NCI-H774 (cell line): Measurements from ENCODE around the gene SMG6.
"Not testable (repeated sequence)": the region's sequence is repeated elsewhere in the genome, so short reads cannot be mapped to it uniquely, and the experiment has no call there.

ENCODE experiments used
- DNase-seq: peaks from one replicate; lab custom pipeline; 2025; lab: John Stamatoyannopoulos, UW

SMG6 gene

DNA sequence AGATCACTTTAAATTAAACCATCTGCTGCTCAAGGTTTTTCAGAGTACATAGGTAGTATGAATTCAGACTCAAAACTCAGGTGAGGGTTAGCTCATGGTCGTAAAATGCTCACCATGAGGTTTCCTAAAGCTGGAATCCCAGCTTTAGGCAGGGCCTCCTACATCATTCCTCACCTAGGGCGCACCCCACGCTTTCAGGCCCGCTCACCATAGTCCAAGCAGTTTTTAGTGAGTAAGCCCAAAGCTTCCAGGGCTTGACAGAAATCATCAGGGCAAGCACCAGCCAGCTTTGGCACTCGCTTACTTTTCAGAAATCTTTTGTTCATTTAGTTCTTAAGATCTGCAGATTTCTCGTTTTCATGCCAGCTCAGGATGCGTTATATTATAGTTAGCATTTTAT is 158.9 kb downstream of the SMG6 start:
- DNase-seq = no peak

DNA sequence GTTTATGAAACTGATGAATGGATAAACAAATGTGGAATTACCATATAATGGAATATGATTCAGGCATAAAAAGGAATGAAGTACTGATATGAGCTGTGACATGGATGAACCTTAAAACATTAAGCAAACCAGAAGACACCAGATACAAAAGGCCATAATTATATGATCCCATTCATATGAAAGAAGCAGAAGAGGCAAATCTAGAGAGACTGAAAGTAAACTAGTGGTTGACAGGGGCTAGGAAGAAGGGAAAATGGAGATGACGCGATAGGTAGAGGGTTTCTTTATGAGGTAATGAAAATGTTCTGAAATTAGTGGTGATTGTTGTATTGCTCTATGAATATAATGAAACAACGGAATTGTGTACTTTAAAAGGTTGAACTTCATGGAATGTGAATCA is 160.3 kb downstream of the SMG6 start:
- DNase-seq = no peak

GRCh38 chr17:2142682-2143081 is 160.9 kb downstream of the SMG6 start:
- DNase-seq = not testable (repeated sequence)

DNA sequence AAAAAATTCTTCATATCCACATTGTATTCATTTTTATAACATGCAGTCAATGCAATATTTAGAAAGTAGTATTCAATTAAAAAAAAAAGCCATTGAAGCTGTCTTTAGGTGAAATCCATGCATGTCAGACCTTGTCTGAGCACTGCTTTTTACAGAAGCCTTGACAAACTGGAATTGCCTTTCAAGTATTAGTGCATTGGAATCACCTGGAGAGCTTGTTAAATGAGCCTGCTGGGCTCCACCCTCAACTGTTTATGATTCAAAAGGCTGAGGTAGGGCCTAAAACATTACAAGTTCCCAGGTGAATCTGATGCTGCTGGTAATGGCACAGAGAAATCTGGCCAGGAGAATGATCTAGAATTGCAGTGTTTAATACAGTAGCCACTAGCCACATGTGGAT is 162.9 kb downstream of the SMG6 start:
- no peak for DNase-seq

GRCh38 chr17:2138761-2139160 is 164.8 kb downstream of the SMG6 start:
- DNase-seq = no peak

GRCh38 chr17:2138318-2138717 is 165.3 kb downstream of the SMG6 start:
- no peak for DNase-seq

- DNase-seq = no peak
Observed at GRCh38 chr17:2137342-2138098, 166.1 kb downstream of the SMG6 start.

DNA sequence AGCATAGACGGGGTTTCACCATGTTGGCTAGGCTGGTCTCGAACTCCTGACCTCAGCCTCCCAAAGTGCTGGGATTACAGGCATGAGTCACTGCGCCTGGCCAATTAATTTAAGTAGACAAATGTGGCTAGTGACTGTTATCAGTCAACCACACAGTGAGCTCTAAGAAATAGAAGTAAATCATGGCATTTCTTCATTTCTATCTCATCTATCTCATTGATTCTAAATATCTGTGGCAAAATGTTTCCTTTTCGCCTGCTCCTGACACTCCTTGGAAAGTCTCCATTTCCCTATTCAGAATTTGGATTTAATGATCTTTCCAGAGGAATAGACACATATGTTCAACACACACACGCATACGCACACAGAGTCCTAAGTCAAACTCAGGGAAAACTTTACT is 167.3 kb downstream of the SMG6 start:
- DNase-seq = no peak

GRCh38 chr17:2128011-2128410 is 175.6 kb downstream of the SMG6 start:
- DNase-seq = no peak

DNA sequence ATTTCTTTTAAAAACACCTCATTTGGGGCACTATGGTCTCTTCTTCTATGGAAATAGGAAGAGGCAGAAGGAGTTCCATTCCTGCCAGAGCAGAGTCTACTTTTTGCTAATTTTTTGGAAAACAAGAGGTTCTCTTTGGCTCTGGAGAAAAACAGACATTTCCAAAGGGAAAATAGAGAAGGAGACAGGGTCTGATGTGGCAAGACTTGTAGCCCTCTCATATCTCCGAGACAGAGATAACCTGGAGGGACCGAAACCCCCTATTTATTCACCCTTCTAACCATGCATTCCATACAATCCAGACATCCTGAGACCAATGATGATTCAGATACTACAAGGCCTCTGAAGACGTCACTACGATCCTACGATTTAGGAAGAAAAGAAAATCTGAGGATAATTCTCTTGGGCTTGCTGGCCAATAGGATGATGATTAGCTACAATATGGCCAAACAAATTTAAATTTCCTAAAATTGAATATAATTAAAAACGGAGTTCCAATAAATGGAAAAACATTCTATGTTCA is 178.5 kb downstream of the SMG6 start:
- DNase-seq = no peak

DNA sequence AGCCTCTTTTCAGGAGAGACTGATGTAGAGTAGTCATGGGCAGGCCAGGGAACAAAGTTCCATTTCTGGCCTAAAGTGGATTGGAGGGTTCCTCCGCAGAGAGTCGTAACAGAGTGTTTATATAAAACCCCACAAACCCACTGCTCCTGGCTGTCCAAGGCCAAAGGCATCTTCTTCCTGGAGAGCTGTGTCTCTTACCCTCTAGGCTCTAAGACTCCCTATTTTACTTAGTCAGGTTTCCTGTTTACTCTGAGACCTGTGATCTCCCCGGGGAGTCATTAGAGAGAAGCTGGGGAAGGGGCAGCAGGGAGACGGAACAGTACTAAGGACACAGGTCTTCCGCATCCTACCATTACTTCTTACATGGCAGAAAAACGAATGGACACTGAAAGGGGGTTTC is 179.2 kb downstream of the SMG6 start:
- DNase-seq = no peak

GRCh38 chr17:2123375-2124251 is 180.0 kb downstream of the SMG6 start:
- no peak for DNase-seq

GRCh38 chr17:2122641-2123302 is 180.8 kb downstream of the SMG6 start:
- no peak for DNase-seq

DNA sequence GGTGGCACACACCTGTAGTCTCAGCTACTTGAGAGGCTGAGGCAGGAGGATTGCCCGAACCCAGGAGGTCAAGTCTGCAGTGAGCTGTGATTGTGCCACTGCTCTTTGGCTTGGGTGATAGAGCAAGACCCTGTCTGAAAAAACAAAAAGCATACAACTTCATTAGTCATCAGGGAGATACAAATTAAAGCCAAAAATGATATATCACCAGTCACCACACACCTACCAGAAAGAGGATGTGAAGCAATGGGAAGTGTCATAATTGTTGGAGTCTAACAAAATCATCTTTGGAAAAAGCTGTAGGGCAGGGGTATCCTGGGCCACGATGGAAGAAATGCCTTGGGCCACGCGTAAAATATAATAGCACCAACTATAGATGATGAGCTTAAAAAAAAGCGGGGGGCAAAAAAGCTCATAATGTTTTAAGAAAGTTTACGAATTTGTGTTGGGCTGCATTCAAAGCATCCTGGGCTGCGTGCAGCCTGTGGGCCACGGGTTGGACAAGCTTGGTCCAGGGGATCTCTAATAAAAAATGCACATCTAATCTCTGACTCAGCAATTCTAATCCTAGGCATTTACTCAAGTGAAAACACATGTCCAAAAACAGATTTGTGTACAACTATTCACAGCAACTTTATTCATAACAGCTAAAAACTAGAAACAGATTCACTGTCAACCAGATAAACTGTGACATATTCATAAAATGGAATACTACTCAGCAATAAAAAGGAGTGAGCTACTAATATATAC is 182.8 kb downstream of the SMG6 start:
- DNase-seq = no peak

DNA sequence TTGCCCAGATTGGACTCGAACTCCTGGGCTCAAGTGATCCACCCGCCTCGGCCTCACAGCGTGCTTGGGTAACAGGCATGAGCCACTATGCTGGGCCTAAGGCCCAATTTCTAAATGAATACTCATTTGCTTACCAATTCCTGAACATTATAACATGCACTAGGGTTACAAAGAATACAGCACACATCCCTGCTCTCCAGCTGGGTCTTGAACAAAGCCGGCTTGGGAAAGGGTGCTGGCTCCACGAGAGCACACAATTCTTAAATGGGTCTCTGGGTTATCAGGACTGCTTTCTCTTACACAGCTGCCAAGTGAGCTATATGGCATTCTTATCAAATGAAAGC is 190.3 kb downstream of the SMG6 start:
- DNase-seq = no peak

GRCh38 chr17:2111691-2112090 is 191.9 kb downstream of the SMG6 start:
- DNase-seq = no peak

DNA sequence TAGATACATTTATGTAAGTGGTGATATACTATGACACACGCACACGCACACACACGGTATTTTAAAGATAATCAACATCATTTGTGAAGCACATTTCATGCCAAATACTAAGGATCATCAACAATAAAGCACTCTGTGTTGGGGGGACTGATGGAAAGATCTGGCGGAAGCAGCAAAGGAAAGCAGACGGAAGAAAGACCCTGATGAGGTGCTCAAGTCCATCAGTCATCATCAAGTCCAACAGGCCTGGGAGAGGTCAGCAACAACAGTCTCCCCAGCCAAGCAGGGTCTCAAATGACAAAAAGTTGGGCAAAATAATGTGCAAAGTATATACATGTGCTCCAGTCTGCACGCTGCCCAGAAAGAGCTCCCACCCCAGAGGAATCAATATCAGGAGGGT is 193.1 kb downstream of the SMG6 start:
- no peak for DNase-seq

DNA sequence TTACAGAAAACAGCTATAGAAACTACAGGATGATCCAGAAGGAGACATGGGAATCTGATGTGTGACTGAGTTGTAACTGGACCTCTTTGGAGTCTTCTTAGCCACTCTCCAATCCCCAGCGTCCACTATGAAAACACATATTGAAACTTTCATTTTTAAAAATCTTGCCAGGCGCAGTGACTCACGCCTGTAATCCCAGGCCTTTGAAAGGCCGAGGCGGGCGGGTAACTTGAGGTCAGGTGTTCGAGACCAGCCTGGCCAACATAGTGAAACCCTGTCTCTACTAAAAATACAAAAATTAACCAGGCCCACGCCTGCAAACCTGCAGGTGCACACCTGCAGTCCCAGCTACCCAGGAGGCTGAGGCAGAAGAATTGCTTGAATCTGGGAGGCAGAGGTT is 195.4 kb downstream of the SMG6 start:
- DNase-seq = no peak

DNA sequence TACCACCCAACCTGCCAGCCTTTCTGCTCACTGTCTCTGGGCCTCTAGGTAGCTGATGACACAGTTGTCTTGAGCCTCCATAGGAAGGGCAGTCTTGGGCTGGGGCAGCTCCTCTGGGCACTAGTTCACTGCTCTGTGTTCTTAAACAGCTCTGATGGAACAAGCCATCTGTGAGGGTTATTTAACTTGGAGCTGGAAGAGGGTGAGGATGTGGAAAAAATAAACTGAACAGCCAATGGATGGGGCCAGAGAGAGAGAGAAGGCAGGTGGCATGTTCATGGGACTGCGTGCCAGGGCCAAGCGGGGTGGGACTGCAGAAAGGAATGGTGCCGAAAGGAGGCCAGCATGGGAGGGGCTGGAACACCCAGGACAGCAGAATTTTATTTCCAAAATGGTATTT is 196.1 kb downstream of the SMG6 start:
- DNase-seq = no peak

- DNase-seq = no peak
Observed at GRCh38 chr17:2107050-2107449, 196.5 kb downstream of the SMG6 start.

DNA sequence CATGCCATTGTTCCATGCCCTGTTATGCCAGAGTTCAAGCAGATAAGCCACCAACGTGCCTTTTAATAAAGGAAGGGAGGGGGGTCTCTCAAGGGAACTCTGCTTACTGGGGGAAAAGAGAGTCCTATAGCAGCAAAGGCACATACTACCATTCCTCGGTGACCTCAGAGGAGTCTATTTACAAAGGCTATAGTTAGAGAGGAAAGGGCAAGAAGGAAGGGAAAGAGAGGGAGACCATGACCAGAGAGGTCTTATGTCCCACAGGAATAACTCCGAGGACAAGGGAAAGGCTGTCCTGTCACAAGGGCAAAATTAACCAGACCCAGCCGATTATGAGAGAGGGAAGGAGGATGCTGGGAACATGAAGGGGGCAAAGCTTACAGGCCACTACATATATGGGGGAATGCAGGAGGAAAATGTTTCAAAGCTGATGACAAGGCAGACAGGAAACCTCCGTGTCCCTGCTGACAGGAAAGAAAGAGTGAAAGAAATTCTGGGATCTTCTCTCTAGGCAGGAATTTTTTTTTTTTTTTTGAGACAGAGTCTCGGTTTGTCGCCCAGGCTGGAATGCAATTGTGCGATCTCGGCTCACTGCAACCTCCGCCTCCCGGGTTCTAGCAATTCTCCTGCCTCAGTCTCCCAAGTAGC is 197.2 kb downstream of the SMG6 start:
- DNase-seq = no peak

DNA sequence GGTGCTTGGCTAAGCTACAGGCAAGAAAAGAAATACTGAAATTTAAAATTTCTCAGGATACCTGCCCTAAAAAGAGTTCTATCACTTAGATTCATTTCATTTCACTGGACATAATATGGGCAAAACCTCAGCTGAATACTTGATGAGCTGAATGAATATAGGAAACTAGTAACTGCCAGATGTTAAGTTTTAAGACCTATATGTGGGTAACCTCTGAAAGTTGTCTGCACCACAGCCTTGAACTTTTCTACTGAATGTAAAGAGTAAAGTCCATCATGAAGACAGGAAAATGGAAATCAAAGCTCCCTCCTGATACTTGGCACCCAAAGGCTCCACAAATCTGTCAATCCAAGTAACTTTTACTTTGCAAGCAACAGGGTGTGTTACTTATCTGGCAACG is 197.9 kb downstream of the SMG6 start:
- no peak for DNase-seq
